Measurements from ENCODE around the gene SYTL3.
A peak's percentile ranks its signal among the peaks of the same experiment; 100 is the strongest.

Gene SYTL3

DNA sequence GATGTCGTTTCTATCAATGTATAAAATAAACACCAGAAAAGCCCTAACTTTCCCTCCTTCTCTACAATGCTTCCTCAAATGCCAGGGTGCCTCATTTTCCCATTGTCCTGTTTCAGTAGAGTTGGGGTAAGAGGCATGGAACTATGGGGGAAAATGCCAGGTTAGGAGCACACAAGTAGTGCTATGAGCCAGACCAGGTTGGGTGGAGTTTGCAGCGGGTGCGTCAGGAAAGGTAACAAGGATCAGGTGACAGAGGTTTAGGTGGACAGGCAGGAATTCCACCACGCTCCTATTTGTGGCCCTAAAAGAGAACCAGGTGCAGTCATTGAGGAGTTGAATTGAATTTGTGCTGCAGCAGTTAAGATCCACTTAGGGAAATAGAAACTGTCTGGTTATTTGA lies 36.5 kb downstream of the SYTL3 start:
- Histone ChIP-seq H2AK5ac (ENCODE audit: low read length) (no peak overlapping the region), H3K4ac (ENCODE audit: low read depth, low read length) (no peak overlapping the region), H2BK120ac (ENCODE audit: insufficient read depth, low read length, poor library complexity) (no peak overlapping the region), H3K79me2 (ENCODE audit: control insufficient read depth, insufficient read depth, low read length, poor library complexity) (no peaks in the 10 kb centered on the region), H3K9me3 (ENCODE audit: insufficient read depth, low read depth, low read length) (no peaks in the 10 kb centered on the region), H3K4me1 (ENCODE audit: control insufficient read depth in 1 of 2, insufficient read depth in 2 of 2, low read length in 2 of 2) (peaks cover 3 to 9% of the 10 kb centered on the region in 2 experiments), H3K36me3 (ENCODE audit: control insufficient read depth in 1 of 2, insufficient read depth in 2 of 2, low read length in 2 of 2) (no peaks in the 10 kb centered on the region), H3K4me3 (ENCODE audit: low read depth, low read length) (no peak overlapping the region), H2AFZ (ENCODE audit: insufficient read depth, low read length, poor library complexity) (no peak overlapping the region), H3K27ac (ENCODE audit: low read depth, low read length) (no peak overlapping the region), H2BK12ac (ENCODE audit: low read length) (no peak overlapping the region), H3K9ac (ENCODE audit: low read length) (no peak overlapping the region), H3K4me2 (ENCODE audit: low read length) (no peak overlapping the region), H3K79me1 (ENCODE audit: low read length) (no peaks in the 10 kb centered on the region), H3K27me3 (ENCODE audit: insufficient read depth, low read length) (no peaks in the 10 kb centered on the region), H3K18ac (ENCODE audit: low read length) (no peak overlapping the region), H3K14ac (ENCODE audit: low read length) (no peak overlapping the region), H4K12ac (ENCODE audit: low read depth, low read length) (no peak overlapping the region), H4K91ac (ENCODE audit: low read depth, low read length) (no peak overlapping the region), H3K23ac (ENCODE audit: low read length) (no peak overlapping the region), H2BK5ac (ENCODE audit: low read depth, low read length, poor library complexity) (no peak overlapping the region), H4K8ac (ENCODE audit: low read depth, low read length) (no peak overlapping the region)
- WGBS (ENCODE audit: extremely low coverage, insufficient coverage, insufficient read length): no CpG with 5 or more reads among the region's 4 CpGs
- no peak for DNase-seq

DNA sequence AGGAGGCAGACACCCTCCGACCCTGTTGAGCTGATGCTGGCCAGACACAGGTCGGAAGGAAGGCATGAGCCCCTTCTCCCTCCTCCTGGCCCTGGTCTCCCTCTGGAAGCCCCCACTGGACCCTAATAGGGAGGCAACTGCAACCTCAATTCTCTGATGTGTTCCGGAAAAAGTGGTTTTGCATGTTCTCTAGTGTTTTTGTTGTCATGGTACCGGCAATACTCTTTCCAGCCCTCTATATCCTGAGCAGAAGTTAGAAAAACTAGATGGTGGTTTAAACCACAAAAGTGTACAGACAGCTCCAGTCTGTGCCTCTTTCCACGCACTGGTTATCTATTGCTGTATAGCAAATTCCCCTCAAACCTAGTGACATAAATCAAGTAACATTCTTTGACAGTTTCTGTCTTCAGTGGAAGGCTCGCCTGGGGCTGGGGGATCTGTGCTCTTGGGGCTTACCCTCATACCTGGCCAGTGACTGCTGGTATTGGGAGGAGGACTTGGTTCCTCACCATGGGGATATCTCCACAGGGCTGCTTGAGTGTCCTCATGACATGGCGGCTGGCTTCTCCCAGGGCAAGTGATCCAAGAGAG lies 37.0 kb downstream of the SYTL3 start:
- no peak overlapping the region for H3K18ac ChIP-seq (ENCODE audit: low read length)
- no peaks in the 10 kb centered on the region for H3K79me2 ChIP-seq (ENCODE audit: control insufficient read depth, insufficient read depth, low read length, poor library complexity)
- no peak overlapping the region for H2AK5ac ChIP-seq (ENCODE audit: low read length)
- H4K12ac ChIP-seq (ENCODE audit: low read depth, low read length): no peak overlapping the region
- no peak overlapping the region for H2AFZ ChIP-seq (ENCODE audit: insufficient read depth, low read length, poor library complexity)
- H3K4me1 ChIP-seq (ENCODE audit: control insufficient read depth in 1 of 2, insufficient read depth in 2 of 2, low read length in 2 of 2): peaks cover 3 to 9% of the 10 kb centered on the region in 2 experiments
- no peak overlapping the region for H4K8ac ChIP-seq (ENCODE audit: low read depth, low read length)
- no peaks in the 10 kb centered on the region for H3K36me3 ChIP-seq (ENCODE audit: control insufficient read depth in 1 of 2, insufficient read depth in 2 of 2, low read length in 2 of 2)
- H3K4ac ChIP-seq (ENCODE audit: low read depth, low read length): no peak overlapping the region
- no peak overlapping the region for H3K4me3 ChIP-seq (ENCODE audit: low read depth, low read length)
- H3K9me3 ChIP-seq (ENCODE audit: insufficient read depth, low read depth, low read length): no peaks in the 10 kb centered on the region
- WGBS (ENCODE audit: extremely low coverage, insufficient coverage, insufficient read length): no CpG with 5 or more reads among the region's 7 CpGs
- H3K23ac ChIP-seq (ENCODE audit: low read length): no peak overlapping the region
- no peak overlapping the region for H2BK12ac ChIP-seq (ENCODE audit: low read length)
- no peak overlapping the region for H4K91ac ChIP-seq (ENCODE audit: low read depth, low read length)
- no peak overlapping the region for H3K27ac ChIP-seq (ENCODE audit: low read depth, low read length)
- H3K79me1 ChIP-seq (ENCODE audit: low read length): no peaks in the 10 kb centered on the region
- peak in 1 of 2 donors; percentile 20 for DNase-seq
- H3K9ac ChIP-seq (ENCODE audit: low read length): no peak overlapping the region
- H3K27me3 ChIP-seq (ENCODE audit: insufficient read depth, low read length): no peaks in the 10 kb centered on the region
- no peak overlapping the region for H3K4me2 ChIP-seq (ENCODE audit: low read length)
- no peak overlapping the region for H2BK5ac ChIP-seq (ENCODE audit: low read depth, low read length, poor library complexity)
- no peak overlapping the region for H2BK120ac ChIP-seq (ENCODE audit: insufficient read depth, low read length, poor library complexity)
- H3K14ac ChIP-seq (ENCODE audit: low read length): no peak overlapping the region

DNA sequence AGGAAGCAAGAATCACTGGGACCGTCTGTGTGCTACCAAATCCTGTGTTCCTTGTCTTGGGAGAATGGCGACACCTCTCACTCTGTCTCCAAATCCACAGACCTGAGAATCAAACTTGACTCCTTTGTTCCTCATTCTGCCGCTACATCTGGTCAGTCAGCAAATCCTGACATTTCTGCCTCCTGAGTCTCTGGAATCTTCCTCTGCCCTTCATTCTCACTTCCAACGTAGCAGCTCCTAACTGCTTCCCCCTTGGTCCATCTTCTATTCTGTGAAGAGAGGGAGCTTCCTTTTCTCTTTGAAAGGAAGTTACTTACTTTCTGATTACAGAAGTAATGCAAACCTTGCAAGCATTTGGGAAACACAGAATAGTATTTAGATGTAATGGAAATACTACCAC lies 37.7 kb downstream of the SYTL3 start:
- no peak for DNase-seq
- H2BK120ac ChIP-seq (ENCODE audit: insufficient read depth, low read length, poor library complexity): no peak overlapping the region
- H4K91ac ChIP-seq (ENCODE audit: low read depth, low read length): no peak overlapping the region
- no peaks in the 10 kb centered on the region for H3K27me3 ChIP-seq (ENCODE audit: insufficient read depth, low read length)
- no CpG with 5 or more reads among the region's 4 CpGs for WGBS (ENCODE audit: extremely low coverage, insufficient coverage, insufficient read length)
- no peaks in the 10 kb centered on the region for H3K9me3 ChIP-seq (ENCODE audit: insufficient read depth, low read depth, low read length)
- H3K4me3 ChIP-seq (ENCODE audit: low read depth, low read length): no peak overlapping the region
- no peak overlapping the region for H3K4ac ChIP-seq (ENCODE audit: low read depth, low read length)
- H3K4me2 ChIP-seq (ENCODE audit: low read length): no peak overlapping the region
- H3K36me3 ChIP-seq (ENCODE audit: control insufficient read depth in 1 of 2, insufficient read depth in 2 of 2, low read length in 2 of 2): no peaks in the 10 kb centered on the region
- no peak overlapping the region for H3K14ac ChIP-seq (ENCODE audit: low read length)
- H3K23ac ChIP-seq (ENCODE audit: low read length): no peak overlapping the region
- no peaks in the 10 kb centered on the region for H3K79me1 ChIP-seq (ENCODE audit: low read length)
- no peak overlapping the region for H3K27ac ChIP-seq (ENCODE audit: low read depth, low read length)
- H4K12ac ChIP-seq (ENCODE audit: low read depth, low read length): no peak overlapping the region
- no peak overlapping the region for H3K18ac ChIP-seq (ENCODE audit: low read length)
- no peak overlapping the region for H3K9ac ChIP-seq (ENCODE audit: low read length)
- H3K79me2 ChIP-seq (ENCODE audit: control insufficient read depth, insufficient read depth, low read length, poor library complexity): no peaks in the 10 kb centered on the region
- no peak overlapping the region for H2BK12ac ChIP-seq (ENCODE audit: low read length)
- peaks cover 3 to 9% of the 10 kb centered on the region in 2 experiments for H3K4me1 ChIP-seq (ENCODE audit: control insufficient read depth in 1 of 2, insufficient read depth in 2 of 2, low read length in 2 of 2)
- H2AK5ac ChIP-seq (ENCODE audit: low read length): no peak overlapping the region
- H2AFZ ChIP-seq (ENCODE audit: insufficient read depth, low read length, poor library complexity): no peak overlapping the region
- H2BK5ac ChIP-seq (ENCODE audit: low read depth, low read length, poor library complexity): no peak overlapping the region
- H4K8ac ChIP-seq (ENCODE audit: low read depth, low read length): no peak overlapping the region

DNA sequence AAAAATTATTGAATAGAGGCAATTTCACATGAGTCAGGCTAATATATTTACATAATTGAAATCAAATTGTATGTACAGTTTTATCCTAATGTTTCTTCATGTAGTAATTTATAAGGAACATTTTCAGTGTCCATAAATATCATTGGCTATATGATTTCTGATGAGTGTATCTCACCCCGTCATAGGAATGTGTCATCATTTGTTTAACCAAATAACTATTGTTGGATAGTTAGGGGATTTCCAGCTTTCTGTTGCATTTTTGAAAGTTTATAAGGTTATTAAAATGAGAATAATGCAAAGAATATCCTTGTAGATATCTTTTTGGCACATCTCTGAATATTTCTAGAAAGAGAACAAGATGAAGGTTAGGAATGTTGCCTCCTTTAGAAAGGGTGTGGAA lies 39.0 kb downstream of the SYTL3 start:
- Histone ChIP-seq H3K18ac (ENCODE audit: low read length) (no peak overlapping the region), H2AK5ac (ENCODE audit: low read length) (no peak overlapping the region), H3K4me2 (ENCODE audit: low read length) (no peak overlapping the region), H3K9ac (ENCODE audit: low read length) (no peak overlapping the region), H3K79me2 (ENCODE audit: control insufficient read depth, insufficient read depth, low read length, poor library complexity) (no peaks in the 10 kb centered on the region), H3K23ac (ENCODE audit: low read length) (no peak overlapping the region), H3K36me3 (ENCODE audit: control insufficient read depth in 1 of 2, insufficient read depth in 2 of 2, low read length in 2 of 2) (no peaks in the 10 kb centered on the region), H2BK12ac (ENCODE audit: low read length) (no peak overlapping the region), H4K8ac (ENCODE audit: low read depth, low read length) (no peak overlapping the region), H4K12ac (ENCODE audit: low read depth, low read length) (no peak overlapping the region), H2AFZ (ENCODE audit: insufficient read depth, low read length, poor library complexity) (no peak overlapping the region), H3K4ac (ENCODE audit: low read depth, low read length) (no peak overlapping the region), H3K27me3 (ENCODE audit: insufficient read depth, low read length) (no peaks in the 10 kb centered on the region), H2BK120ac (ENCODE audit: insufficient read depth, low read length, poor library complexity) (no peak overlapping the region), H3K4me3 (ENCODE audit: low read depth, low read length) (no peak overlapping the region), H3K9me3 (ENCODE audit: insufficient read depth, low read depth, low read length) (no peaks in the 10 kb centered on the region), H2BK5ac (ENCODE audit: low read depth, low read length, poor library complexity) (no peak overlapping the region), H4K91ac (ENCODE audit: low read depth, low read length) (no peak overlapping the region), H3K79me1 (ENCODE audit: low read length) (no peaks in the 10 kb centered on the region), H3K27ac (ENCODE audit: low read depth, low read length) (no peak overlapping the region), H3K4me1 (ENCODE audit: control insufficient read depth in 1 of 2, insufficient read depth in 2 of 2, low read length in 2 of 2) (peaks cover 3 to 9% of the 10 kb centered on the region in 2 experiments), H3K14ac (ENCODE audit: low read length) (no peak overlapping the region)
- WGBS (ENCODE audit: extremely low coverage, insufficient coverage, insufficient read length): no CpG with 5 or more reads among the region's 1 CpG
- no peak for DNase-seq

All from trophoblast cell (in vitro differentiated cells and primary cell).